Stimulated activated naive CD8-positive, alpha-beta T cell treated with anti-CD3 and anti-CD28 coated beads, Interleukin-15, amount 100 ng/mL, for 72 hours (primary cell): ENCODE data around the gene ZMYM2.

Source experiments
- ATAC-seq: fragments of 150-1000 bp; cut with Tn5 transposase; 2 replicates; pipeline ENCODE4 v1.10.0; 2021; ENCODE audit warnings: mild to moderate bottlenecking, moderate library complexity
- DNase-seq, 2 donors: peaks; one replicate each; pipeline ENCODE4 v3.0.0; 2021 to 2022
- H3K27ac Mint-ChIP-seq, 2 donors: one replicate each; pipeline ENCODE4 v1.8.0; 2022; ENCODE audit warnings: mild to moderate bottlenecking in 2 of 2, mixed read lengths in 2 of 2, moderate library complexity in 2 of 2
- H3K27me3 Mint-ChIP-seq: one replicate; pipeline ENCODE4 v1.8.0; 2022; ENCODE audit warnings: mixed read lengths
- H3K4me1 Mint-ChIP-seq: one replicate; pipeline ENCODE4 v1.8.0; 2022; ENCODE audit warnings: mild to moderate bottlenecking, mixed read lengths
- H3K4me3 Mint-ChIP-seq, 2 donors: one replicate each; pipeline ENCODE4 v1.8.0; 2022; ENCODE audit warnings: mild to moderate bottlenecking in 2 of 2, mixed read lengths in 2 of 2, moderate library complexity in 1 of 2
- H3K9me3 Mint-ChIP-seq, 2 donors: one replicate each; pipeline ENCODE4 v1.8.0; 2022; ENCODE audit warnings: mixed read lengths in 2 of 2

The ZMYM2 gene

GRCh38 chr13:20127262-20127561 is 168.7 kb downstream of the ZMYM2 start:
- peaks cover 34% of the 10 kb centered on the region for H3K27me3 Mint-ChIP-seq
- H3K4me1 Mint-ChIP-seq: no peaks in the 10 kb centered on the region
- peak overlapping the region in 1 of 2 donors; percentile 75 for H3K27ac Mint-ChIP-seq
- no peaks in the 10 kb centered on the region for H3K9me3 Mint-ChIP-seq
- DNase-seq (peak; percentile 24 to 47), ATAC-seq (peak; percentile 66)
- H3K4me3 Mint-ChIP-seq: peak overlapping the region; percentile 71 to 77

DNA sequence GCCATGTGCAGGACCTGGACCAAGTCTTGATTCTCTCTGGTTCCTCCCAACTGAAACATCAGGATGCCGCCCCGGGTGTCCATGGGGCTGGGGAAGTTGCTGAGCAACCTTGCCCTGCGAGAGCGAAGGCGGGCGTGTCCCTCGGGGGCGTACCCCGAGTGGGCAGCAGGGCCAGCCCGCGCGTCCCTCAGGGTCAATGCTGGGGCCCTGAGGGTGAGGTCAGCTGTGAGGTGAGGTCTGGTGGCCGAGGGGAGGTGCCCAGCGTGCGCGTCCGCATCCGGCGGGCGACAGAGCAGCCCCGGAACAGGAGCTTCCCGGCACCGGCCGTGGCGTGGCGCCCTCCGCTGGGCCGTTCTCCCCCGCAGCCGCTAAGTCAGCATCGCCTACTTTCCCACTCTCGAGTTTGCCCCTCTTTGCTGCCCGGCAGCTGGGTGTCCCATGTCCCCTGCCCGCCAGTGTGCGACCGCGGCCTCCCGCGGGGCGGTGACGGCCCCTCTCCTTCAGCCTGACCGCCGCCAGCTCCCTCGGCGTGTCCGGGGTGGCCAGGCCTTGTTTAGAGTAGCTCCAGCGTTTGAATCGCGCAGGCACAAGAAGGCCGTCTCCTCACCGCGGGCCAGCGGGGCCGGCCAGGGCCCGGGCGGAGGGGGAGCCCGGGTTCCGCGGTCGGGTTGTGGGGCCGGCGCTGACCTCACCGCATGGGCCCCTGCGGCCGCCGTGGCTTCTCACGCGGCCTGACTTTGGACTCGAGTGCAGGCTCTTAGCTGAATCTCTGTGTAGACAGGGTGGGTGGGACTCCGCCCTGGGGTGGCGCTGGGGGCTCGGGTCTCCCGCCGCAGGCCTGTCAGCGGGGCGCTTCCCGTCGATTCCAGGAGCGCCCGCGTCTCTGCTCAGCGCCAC is 169.3 kb downstream of the ZMYM2 start:
- Mint-ChIP-seq H3K27ac (peak overlapping the region in 1 of 2 donors; percentile 75), H3K9me3 (no peaks in the 10 kb centered on the region), H3K4me3 (peak overlapping the region; percentile 71 to 77), H3K4me1 (no peaks in the 10 kb centered on the region), H3K27me3 (peaks cover 34% of the 10 kb centered on the region)
- DNase-seq (peak; percentile 63 to 66), ATAC-seq (peak; percentile 81)

DNA sequence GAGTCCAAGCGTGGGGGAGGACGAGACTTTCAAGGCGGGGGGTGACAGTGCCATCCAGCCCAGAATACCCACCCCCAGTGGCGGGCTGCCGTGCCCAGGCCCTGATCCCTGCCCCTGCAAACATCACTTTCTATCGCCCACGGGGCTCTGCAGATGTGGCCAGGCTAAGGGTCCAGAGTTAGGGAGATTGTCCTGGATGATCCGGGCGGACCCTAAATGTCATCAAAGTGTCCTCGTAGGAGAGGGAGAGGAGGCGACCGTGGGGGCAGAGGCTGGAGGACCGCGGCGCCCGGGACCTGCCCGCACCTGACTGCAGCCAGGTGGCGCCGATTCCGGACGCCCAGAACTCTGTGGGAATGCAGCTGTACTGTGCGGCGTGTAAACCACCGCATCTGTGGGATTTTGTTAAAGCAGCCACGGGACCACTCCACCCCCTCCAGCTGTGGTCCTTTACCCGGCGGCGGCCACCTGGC is 170.0 kb downstream of the ZMYM2 start:
- DNase-seq (peak; percentile 15 to 33), ATAC-seq (peak; percentile 53)
- Mint-ChIP-seq H3K4me3 (peak overlapping the region; percentile 71 to 77), H3K27me3 (peaks cover 28% of the 10 kb centered on the region), H3K9me3 (no peaks in the 10 kb centered on the region), H3K27ac (no peak overlapping the region), H3K4me1 (no peaks in the 10 kb centered on the region)

- H3K4me1 Mint-ChIP-seq: no peaks in the 10 kb centered on the region
- DNase-seq (no peak), ATAC-seq (no peak)
- peak overlapping the region in 1 of 2 donors; percentile 71 for H3K4me3 Mint-ChIP-seq
- H3K9me3 Mint-ChIP-seq: no peaks in the 10 kb centered on the region
- H3K27me3 Mint-ChIP-seq: peaks cover 25% of the 10 kb centered on the region
- no peak overlapping the region for H3K27ac Mint-ChIP-seq
Measured at GRCh38 chr13:20129076-20129475, 170.5 kb downstream of the ZMYM2 start.

- H3K4me1 Mint-ChIP-seq: no peaks in the 10 kb centered on the region
- H3K27me3 Mint-ChIP-seq: peaks cover 17% of the 10 kb centered on the region
- no peak overlapping the region for H3K4me3 Mint-ChIP-seq
- H3K27ac Mint-ChIP-seq: no peak overlapping the region
- ATAC-seq (no peak), DNase-seq (no peak)
- H3K9me3 Mint-ChIP-seq: no peaks in the 10 kb centered on the region
Measured at GRCh38 chr13:20130012-20130411, 171.5 kb downstream of the ZMYM2 start.

- DNase-seq (no peak), ATAC-seq (no peak)
- no peak overlapping the region for H3K27ac Mint-ChIP-seq
- H3K4me3 Mint-ChIP-seq: no peak overlapping the region
- H3K9me3 Mint-ChIP-seq: no peaks in the 10 kb centered on the region
- H3K4me1 Mint-ChIP-seq: no peaks in the 10 kb centered on the region
- peaks cover 12% of the 10 kb centered on the region for H3K27me3 Mint-ChIP-seq
Measured at GRCh38 chr13:20130652-20131051, 172.1 kb downstream of the ZMYM2 start.

GRCh38 chr13:20131057-20131832 is 172.7 kb downstream of the ZMYM2 start:
- H3K4me3 Mint-ChIP-seq: no peak overlapping the region

DNA sequence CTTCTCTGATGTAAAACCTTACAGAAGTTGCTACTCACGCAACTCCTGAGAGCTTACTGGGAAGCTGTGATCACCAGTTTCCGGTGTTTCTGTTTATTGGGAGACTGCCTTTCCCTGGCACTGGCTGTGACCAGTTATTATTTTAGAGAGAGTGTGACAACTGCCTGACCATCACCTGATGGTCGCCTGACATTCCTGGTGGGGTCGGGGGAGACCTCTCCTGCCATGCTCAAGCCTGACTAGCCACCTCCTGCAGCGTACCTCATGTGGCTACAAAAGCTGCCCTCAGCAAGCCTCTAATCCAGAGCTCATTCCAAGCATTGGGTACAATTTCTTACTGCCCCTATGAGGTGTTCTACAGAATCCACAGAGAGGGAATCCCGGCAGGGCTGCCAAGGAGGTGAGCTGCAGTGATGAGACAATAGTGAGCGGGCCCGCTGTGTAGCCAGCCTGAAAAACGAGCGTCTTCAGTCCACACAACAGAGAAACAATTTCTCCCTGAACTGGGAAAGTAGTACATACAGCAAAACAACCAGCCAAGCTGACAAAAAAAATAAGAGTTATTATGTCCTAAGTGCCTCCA is 173.6 kb downstream of the ZMYM2 start:
- H3K27me3 Mint-ChIP-seq: peaks cover 10% of the 10 kb centered on the region
- ATAC-seq: no peak
- no peak for DNase-seq
- H3K4me1 Mint-ChIP-seq: peaks cover 4% of the 10 kb centered on the region
- no peak overlapping the region for H3K27ac Mint-ChIP-seq
- H3K4me3 Mint-ChIP-seq: no peak overlapping the region
- H3K9me3 Mint-ChIP-seq: no peaks in the 10 kb centered on the region

More at GRCh38 chr13:20131057-20131832, 172.7 kb downstream of the ZMYM2 start:
- no peak overlapping the region for H3K27ac Mint-ChIP-seq
- DNase-seq (no peak), ATAC-seq (no peak)
- peaks cover 8% of the 10 kb centered on the region for H3K27me3 Mint-ChIP-seq
- H3K9me3 Mint-ChIP-seq: no peaks in the 10 kb centered on the region
- no peaks in the 10 kb centered on the region for H3K4me1 Mint-ChIP-seq

DNA sequence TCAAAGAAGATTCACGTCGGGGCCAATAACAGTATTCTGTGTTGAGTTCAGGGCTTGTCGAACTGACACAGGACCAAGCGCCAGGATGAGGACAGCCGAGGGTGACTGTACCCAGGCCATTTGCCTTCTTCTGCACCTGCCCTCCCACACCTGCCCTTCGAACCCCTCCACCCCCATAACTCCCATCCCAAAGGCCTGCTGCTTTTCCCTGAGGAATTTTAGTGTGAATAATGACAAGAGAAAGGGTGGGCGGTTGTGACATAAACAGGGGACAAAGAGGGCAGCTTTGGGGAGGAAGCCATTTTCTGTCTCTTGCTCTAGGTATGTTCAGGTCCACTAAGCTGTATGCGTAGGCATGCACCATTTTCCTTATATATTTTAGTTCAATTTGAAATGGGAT is 176.2 kb downstream of the ZMYM2 start:
- no peak for DNase-seq
- no peak for ATAC-seq
- Mint-ChIP-seq H3K4me3 (no peak overlapping the region), H3K9me3 (no peaks in the 10 kb centered on the region), H3K27me3 (peaks cover 11% of the 10 kb centered on the region), H3K4me1 (peaks cover 8% of the 10 kb centered on the region), H3K27ac (no peak overlapping the region)

GRCh38 chr13:20136781-20137703 is 178.5 kb downstream of the ZMYM2 start:
- Mint-ChIP-seq H3K27me3 (peaks cover 23% of the 10 kb centered on the region), H3K9me3 (no peaks in the 10 kb centered on the region), H3K4me1 (peaks cover 16% of the 10 kb centered on the region), H3K27ac (no peak overlapping the region), H3K4me3 (peak overlapping the region; percentile 35 to 55)
- peak; percentile 89 for ATAC-seq
- DNase-seq: peak; percentile 60

DNA sequence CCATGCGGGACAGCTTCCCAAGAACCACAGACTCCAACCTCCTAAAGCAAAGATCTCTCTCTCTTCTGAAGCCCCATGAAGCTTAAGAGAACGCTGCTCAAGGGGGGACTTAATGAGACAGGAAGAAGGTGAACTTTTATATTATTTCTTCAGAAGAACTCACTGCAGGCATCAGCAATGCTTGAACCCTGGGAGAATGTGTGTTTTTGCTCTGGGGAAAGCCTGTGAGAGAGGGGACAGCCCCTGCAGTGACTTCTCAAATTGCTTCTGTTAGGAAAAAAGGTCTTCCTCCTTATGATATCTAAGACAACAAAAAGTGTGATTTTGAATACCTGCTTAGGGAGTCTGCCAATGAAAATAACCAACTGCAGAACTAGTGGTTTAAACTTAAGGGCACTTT is 179.3 kb downstream of the ZMYM2 start:
- Mint-ChIP-seq H3K4me1 (peaks cover 18% of the 10 kb centered on the region), H3K9me3 (no peaks in the 10 kb centered on the region), H3K27ac (no peak overlapping the region), H3K4me3 (no peak overlapping the region), H3K27me3 (peaks cover 30% of the 10 kb centered on the region)
- ATAC-seq: no peak
- no peak for DNase-seq

- no peak overlapping the region for H3K27ac Mint-ChIP-seq
- peaks cover 23% of the 10 kb centered on the region for H3K4me1 Mint-ChIP-seq
- H3K9me3 Mint-ChIP-seq: no peaks in the 10 kb centered on the region
Measured at GRCh38 chr13:20140487-20140886, 182.0 kb downstream of the ZMYM2 start.

More at GRCh38 chr13:20140487-20140886, 182.0 kb downstream of the ZMYM2 start:
- ATAC-seq: no peak
- H3K4me3 Mint-ChIP-seq: no peak overlapping the region
- H3K27me3 Mint-ChIP-seq: peaks cover 51% of the 10 kb centered on the region
- DNase-seq: no peak
